Keratinocyte (primary cell): ENCODE results near the gene FBXO17. TPM values are rescaled to one million over a fixed set of nuclear protein-coding genes. Genes with fewer than 3 reads are reported as not detected.

Experiments used
- DNase-seq: peaks from one replicate; pipeline ENCODE4 v3.0.0-alpha.2; 2011; ENCODE audit warnings: low read depth, missing footprints, low spot score
- FAIRE-seq: peaks from 2 replicates; lab custom pipeline; 2011; peaks lifted over from hg19 to GRCh38; lab: Jason Lieb, UNC
- H2AFZ ChIP-seq: 2 replicates; pipeline ENCODE4 v1.6.0; 2012; ENCODE audit warnings: low read length, control low read depth, inconsistent platforms; ENCODE audit not compliant: control insufficient read depth
- H3K27ac ChIP-seq: 2 replicates; pipeline ENCODE4 v1.5.1; 2011; ENCODE audit warnings: low read length; ENCODE audit not compliant: control insufficient read depth, insufficient read depth
- H3K27me3 ChIP-seq: 3 replicates; pipeline ENCODE4 v1.6.0; 2011; ENCODE audit warnings: low read length; ENCODE audit not compliant: control insufficient read depth, insufficient read depth; ENCODE audit errors: extremely low read depth
- H3K36me3 ChIP-seq, 2 experiments: 2 replicates in 1 of 2; 3 replicates in 1 of 2; pipeline ENCODE4 v1.5.1; 2011; ENCODE audit warnings: low read length in 2 of 2, mild to moderate bottlenecking in 1 of 2; ENCODE audit not compliant: control insufficient read depth in 2 of 2, insufficient read depth in 2 of 2; ENCODE audit errors: extremely low read depth in 1 of 2
- H3K4me1 ChIP-seq: 3 replicates; pipeline ENCODE4 v1.5.1; 2011; ENCODE audit warnings: low read length; ENCODE audit not compliant: control insufficient read depth, insufficient read depth; ENCODE audit errors: extremely low read depth
- H3K4me2 ChIP-seq: 3 replicates; pipeline ENCODE4 v1.6.0; 2011; ENCODE audit warnings: low read depth, low read length; ENCODE audit not compliant: control insufficient read depth, insufficient read depth; ENCODE audit errors: extremely low read depth
- H3K4me3 ChIP-seq, 3 experiments: fragments of 200-600 bp in 1 of 3; sonication (generic) in 1 of 3; 2 replicates in 2 of 3; 3 replicates in 1 of 3; pipeline ENCODE4 v1.5.1; 2011 to 2016; ENCODE audit warnings: low read length in 3 of 3, mild to moderate bottlenecking in 3 of 3, control low read depth in 2 of 3, inconsistent platforms in 1 of 3, low read depth in 1 of 3, mixed read lengths in 1 of 3, mixed run types in 1 of 3, moderate library complexity in 1 of 3; ENCODE audit not compliant: control insufficient read depth in 2 of 3, insufficient read depth in 2 of 3; ENCODE audit errors: extremely low read depth in 1 of 3
- H3K79me2 ChIP-seq: 2 replicates; pipeline ENCODE4 v1.6.0; 2012; ENCODE audit warnings: low read length; ENCODE audit not compliant: control insufficient read depth, insufficient read depth
- H3K9ac ChIP-seq: 3 replicates; pipeline ENCODE4 v1.6.0; 2011; ENCODE audit warnings: low read length; ENCODE audit not compliant: control insufficient read depth, insufficient read depth; ENCODE audit errors: extremely low read depth
- H3K9me1 ChIP-seq: 3 replicates; pipeline ENCODE4 v1.6.0; 2011; ENCODE audit warnings: low read length; ENCODE audit not compliant: control insufficient read depth, insufficient read depth; ENCODE audit errors: extremely low read depth
- H3K9me3 ChIP-seq: 2 replicates; pipeline ENCODE4 v1.5.1; 2012; ENCODE audit warnings: low read depth, low read length; ENCODE audit not compliant: control insufficient read depth
- H4K20me1 ChIP-seq: 3 replicates; pipeline ENCODE4 v1.6.0; 2011; ENCODE audit warnings: low read length; ENCODE audit not compliant: control insufficient read depth, insufficient read depth; ENCODE audit errors: extremely low read depth
- EZH2 ChIP-seq: IDR thresholded peaks from one replicate; pipeline ENCODE4 v1.6.1; 2012; ENCODE audit warnings: inconsistent platforms, mild to moderate bottlenecking, low read length, moderate library complexity
- dilution Hi-C: fragments of 300-500 bp; cut with MboI; formaldehyde crosslinking; loops from one replicate; pipeline ENCODE4 v1.7.0; 2020; ENCODE audit warnings: low sequenced_read_pairs; ENCODE audit not compliant: extremely low pct_ligation_motif_present
- polyA plus RNA-seq, 5 experiments: library from polyadenylated mRNA; depleted of rRNA in 3 of 5; stranded (reverse) in 3 of 5; stranded (forward) in 1 of 5; unstranded in 1 of 5; fragments of >200 nt; gene quantifications; 1 replicate in 1 of 5; 2 replicates in 3 of 5; 3 replicates in 1 of 5; pipeline versions ENCODE4 v1.2.1 to v1.2.3, GENCODE V29; 2011 to 2012; ENCODE audit warnings: missing spikeins in 2 of 5, low read depth in 1 of 5, low replicate concordance in 1 of 5
- TF ChIP-seq, protein P1 (sequence below), 3 experiments: IDR thresholded peaks in 1 of 3; conservative IDR thresholded peaks in 1 of 3; optimal IDR thresholded peaks in 1 of 3; 2 replicates in 2 of 3; 3 replicates in 1 of 3; pipeline versions ENCODE3 to v1.5.1; 2011; ENCODE audit warnings: low read length in 3 of 3, mild to moderate bottlenecking in 3 of 3, moderate library complexity in 2 of 3, control low read depth in 1 of 3, inconsistent platforms in 1 of 3; ENCODE audit not compliant: insufficient read depth in 2 of 3; ENCODE audit errors: extremely low read depth in 1 of 3

Gene FBXO17
- polyA plus RNA-seq, 1 donor (not counting 4 experiments of a cell fraction or from before 2014, with no cell fraction given): 5.4 TPM

DNA sequence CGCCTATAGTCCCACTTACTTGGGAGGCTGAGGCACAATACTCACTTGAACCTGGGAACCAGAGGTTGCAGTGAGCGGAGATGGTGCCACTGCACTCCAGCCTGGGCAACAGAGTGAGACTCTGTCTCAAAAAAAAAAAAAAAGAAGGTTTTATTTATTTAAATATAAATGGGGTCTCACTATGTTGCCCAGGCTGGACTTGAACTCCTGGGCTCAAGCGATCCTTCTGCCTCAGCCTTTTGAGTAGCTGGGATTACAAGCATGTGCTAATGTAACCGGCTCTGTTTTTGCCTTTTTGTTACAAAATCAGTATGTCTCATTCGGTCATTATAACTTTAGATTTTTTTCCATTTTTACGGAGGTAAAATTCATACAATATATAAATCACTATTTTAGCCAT, 32.6 kb upstream of the FBXO17 start:
- no peak overlapping the region for H3K4me2 ChIP-seq
- DNase-seq (no peak), FAIRE-seq (no peak)
- no peaks in the 10 kb centered on the region for H3K36me3 ChIP-seq
- no peaks in the 10 kb centered on the region for H3K79me2 ChIP-seq
- H3K27ac ChIP-seq: no peak overlapping the region
- H3K4me3 ChIP-seq: no peak overlapping the region
- H2AFZ ChIP-seq: no peak overlapping the region
- H3K4me1 ChIP-seq: no peaks in the 10 kb centered on the region
- no peaks in the 10 kb centered on the region for H3K9me3 ChIP-seq
- no peaks in the 10 kb centered on the region for H3K9me1 ChIP-seq
- TF ChIP-seq, protein P1, sequence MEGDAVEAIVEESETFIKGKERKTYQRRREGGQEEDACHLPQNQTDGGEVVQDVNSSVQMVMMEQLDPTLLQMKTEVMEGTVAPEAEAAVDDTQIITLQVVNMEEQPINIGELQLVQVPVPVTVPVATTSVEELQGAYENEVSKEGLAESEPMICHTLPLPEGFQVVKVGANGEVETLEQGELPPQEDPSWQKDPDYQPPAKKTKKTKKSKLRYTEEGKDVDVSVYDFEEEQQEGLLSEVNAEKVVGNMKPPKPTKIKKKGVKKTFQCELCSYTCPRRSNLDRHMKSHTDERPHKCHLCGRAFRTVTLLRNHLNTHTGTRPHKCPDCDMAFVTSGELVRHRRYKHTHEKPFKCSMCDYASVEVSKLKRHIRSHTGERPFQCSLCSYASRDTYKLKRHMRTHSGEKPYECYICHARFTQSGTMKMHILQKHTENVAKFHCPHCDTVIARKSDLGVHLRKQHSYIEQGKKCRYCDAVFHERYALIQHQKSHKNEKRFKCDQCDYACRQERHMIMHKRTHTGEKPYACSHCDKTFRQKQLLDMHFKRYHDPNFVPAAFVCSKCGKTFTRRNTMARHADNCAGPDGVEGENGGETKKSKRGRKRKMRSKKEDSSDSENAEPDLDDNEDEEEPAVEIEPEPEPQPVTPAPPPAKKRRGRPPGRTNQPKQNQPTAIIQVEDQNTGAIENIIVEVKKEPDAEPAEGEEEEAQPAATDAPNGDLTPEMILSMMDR (optimal IDR thresholded peaks at IDR 0.05 in 1 of 3, IDR thresholded peaks at IDR 0.05 in 1 of 3, conservative IDR thresholded peaks at IDR 0.05 in 1 of 3; ENCODE audit: extremely low read depth in 1 of 3, insufficient read depth in 2 of 3, low read length in 3 of 3): no peak
- TF ChIP-seq EZH2: no peak
- H4K20me1 ChIP-seq: no peaks in the 10 kb centered on the region
- H3K9ac ChIP-seq: no peak overlapping the region
- H3K27me3 ChIP-seq: no peaks in the 10 kb centered on the region
- dilution Hi-C loops: no loop called here

DNA sequence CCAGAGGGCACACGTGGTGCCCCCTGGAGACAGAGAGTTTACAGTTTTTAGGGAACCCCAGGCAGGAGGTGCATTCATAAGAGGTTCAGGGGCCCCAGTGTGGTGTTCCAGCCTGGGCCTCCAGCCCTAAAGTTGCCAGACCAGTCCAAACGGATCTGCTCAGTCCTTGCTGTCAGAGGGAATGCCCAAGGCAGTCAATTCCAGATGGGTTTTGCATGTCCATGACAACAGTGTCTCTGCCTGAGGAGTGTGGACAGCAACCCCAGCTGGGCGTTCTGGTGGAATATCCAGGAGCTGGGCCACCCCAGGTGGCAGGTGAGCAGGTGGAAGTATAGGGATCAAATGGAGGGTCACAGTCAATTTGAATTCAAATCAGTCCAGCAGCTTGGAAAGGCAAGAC, 31.6 kb upstream of the FBXO17 start:
- TF ChIP-seq, protein P1 (optimal IDR thresholded peaks at IDR 0.05 in 1 of 3, IDR thresholded peaks at IDR 0.05 in 1 of 3, conservative IDR thresholded peaks at IDR 0.05 in 1 of 3; ENCODE audit: extremely low read depth in 1 of 3, insufficient read depth in 2 of 3, low read length in 3 of 3): no peak
- no peak for TF ChIP-seq EZH2
- dilution Hi-C loops: no loop called here
- Histone ChIP-seq H4K20me1 (no peaks in the 10 kb centered on the region), H3K4me3 (no peak overlapping the region), H3K9ac (no peak overlapping the region), H3K79me2 (no peaks in the 10 kb centered on the region), H3K4me2 (no peak overlapping the region), H3K27ac (no peak overlapping the region), H3K9me1 (no peaks in the 10 kb centered on the region), H3K4me1 (no peaks in the 10 kb centered on the region), H3K9me3 (no peaks in the 10 kb centered on the region), H3K36me3 (no peaks in the 10 kb centered on the region), H3K27me3 (no peaks in the 10 kb centered on the region), H2AFZ (no peak overlapping the region)
- no peak for FAIRE-seq
- DNase-seq: no peak
